ENCODE results near the gene RIPPLY3. TPM values are rescaled to one million over a fixed set of nuclear protein-coding genes. Genes with fewer than 3 reads are reported as not detected.

The RIPPLY3 gene
- total RNA-seq, 1 donor from 2014 or later: not detected

DNA sequence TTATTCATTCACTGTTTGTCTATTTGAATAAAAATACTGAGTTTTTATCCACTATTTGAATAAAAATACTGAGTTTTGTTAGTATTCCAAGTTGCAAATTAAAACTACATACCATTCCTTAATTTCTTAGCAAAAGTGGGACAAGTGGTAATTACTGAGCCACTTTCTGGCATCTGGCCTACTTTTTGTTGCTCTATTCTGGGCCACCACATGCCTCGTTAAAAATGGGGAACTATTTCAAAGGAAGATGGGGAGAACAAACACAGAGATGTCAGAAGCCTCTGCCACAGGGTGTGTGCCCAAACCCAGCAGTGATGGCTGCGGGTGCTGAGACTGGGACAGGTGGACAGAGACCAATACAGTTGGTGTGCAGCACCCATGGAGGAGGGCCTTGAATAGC lies 51.8 kb downstream of the RIPPLY3 start:
- DNase-seq (ENCODE audit: low read depth, low spot score): no peak

- DNase-seq (ENCODE audit: low read depth, low spot score): no peak
These were observed 52.7 kb downstream of the RIPPLY3 start for GRCh38 chr21:37059181-37059580.

- DNase-seq (ENCODE audit: low read depth, low spot score): no peak
These were observed 53.8 kb downstream of the RIPPLY3 start for GRCh38 chr21:37060296-37060695.

- no peak for DNase-seq (ENCODE audit: low read depth, low spot score)
These were observed 55.6 kb downstream of the RIPPLY3 start for GRCh38 chr21:37061926-37062592.

- no peak for DNase-seq (ENCODE audit: low read depth, low spot score)
These were observed 56.1 kb downstream of the RIPPLY3 start for GRCh38 chr21:37062593-37062935.

GRCh38 chr21:37063433-37063832 lies 56.9 kb downstream of the RIPPLY3 start:
- DNase-seq (ENCODE audit: low read depth, low spot score): no peak

GRCh38 chr21:37064841-37065240 lies 58.3 kb downstream of the RIPPLY3 start:
- DNase-seq (ENCODE audit: low read depth, low spot score): no peak

- DNase-seq (ENCODE audit: low read depth, low spot score): no peak
These were observed 59.2 kb downstream of the RIPPLY3 start for GRCh38 chr21:37065561-37066177.

Other genes starting within 250 kb of the RIPPLY3 start
- gene HLCS, start 40.0 kb upstream of the RIPPLY3 start, total RNA-seq: 12.9 and 15.6 TPM in 2 replicates
- gene PIGP, start 66.4 kb downstream of the RIPPLY3 start, total RNA-seq: 5.0 and 5.7 TPM in 2 replicates
- gene TTC3, start 66.6 kb downstream of the RIPPLY3 start, total RNA-seq: 115 and 130 TPM in 2 replicates

Measured in pulmonary artery endothelial cell (primary cell).